NCI-H2107 treated with DMSO at 0.1 percent for 48 hours (cell line): ENCODE data around the gene TLNRD1.
"Not testable (repeated sequence)": the region's sequence is repeated elsewhere in the genome, so short reads cannot be mapped to it uniquely, and the experiment has no call there.

Experiments used
- DNase-seq: peaks from one replicate; lab custom pipeline; 2025; ENCODE audit not compliant: unreplicated experiment; lab: John Stamatoyannopoulos, UW

The TLNRD1 gene

GRCh38 chr15:81000624-81001151 lies at the start of gene TLNRD1:
TSS of gene TLNRD1 (plus strand) at chr15:81000923. CDS start at chr15:81002272, 1,349 bp downstream.
- peak; percentile 37 for DNase-seq

DNA sequence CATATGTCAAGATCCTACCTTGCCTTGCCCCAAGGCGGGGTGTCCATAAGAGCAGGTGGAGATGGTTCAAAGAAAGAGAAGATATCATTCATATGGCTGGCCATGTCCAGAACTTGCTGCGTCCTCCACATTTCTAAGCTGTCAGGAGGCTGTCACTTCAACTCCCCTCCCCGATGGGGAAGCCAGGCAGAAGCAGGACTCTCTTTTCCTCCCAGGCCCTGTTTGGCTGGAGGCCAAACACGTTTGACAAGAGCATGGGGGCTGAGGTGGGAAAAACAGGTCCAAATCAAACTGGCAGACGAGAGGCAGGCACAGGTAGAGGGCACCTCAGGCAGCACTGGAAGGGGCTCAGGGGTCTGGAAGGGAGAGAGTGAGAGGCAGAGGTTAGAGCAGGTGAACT lies 48.8 kb upstream of the TLNRD1 start:
- DNase-seq: no peak

DNA sequence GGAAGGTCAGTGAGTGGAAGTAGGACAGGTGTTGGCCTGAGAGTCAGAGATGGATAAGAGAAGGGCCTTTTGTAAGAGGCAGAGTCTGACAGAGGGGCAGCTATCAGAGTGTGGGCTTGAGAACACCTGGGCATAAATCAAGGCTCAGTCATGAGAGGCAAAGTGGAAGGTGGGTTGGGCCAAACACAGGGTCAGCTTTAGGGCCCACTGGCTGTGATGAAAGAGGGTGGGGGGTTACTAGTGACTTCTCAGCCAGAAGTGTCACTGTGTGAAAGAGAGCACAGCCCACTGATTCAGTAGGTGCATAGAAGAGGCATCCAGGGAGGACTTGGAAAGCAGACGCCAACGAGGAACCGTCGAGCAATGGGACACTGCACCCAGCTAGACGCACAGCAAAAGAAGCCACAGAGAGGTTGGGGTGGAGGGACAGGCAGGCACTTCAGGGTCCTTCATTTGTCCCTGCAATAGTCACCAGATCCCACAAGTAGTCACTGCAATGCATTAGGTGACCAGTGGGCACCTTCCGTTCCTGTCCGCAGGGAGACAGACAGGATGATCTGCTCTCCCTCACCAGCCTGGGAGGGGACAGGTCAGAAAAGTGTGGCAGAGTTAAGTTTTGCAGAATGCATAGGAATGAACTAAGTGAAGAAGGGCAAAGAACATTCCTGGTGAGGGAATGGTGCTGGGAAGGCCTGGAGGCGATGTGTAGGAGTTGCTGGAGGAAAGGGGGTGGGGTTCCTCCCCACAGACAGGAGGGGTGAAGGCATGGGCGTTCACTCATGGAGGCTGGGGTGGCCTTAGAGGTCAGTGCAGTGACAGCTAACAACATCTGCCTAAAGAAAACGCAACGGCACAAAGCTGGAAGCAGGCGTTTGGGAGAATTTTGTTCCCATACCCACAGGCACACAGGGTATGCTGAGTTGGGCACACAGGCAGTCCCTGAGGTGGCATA lies 47.4 kb upstream of the TLNRD1 start:
- no peak for DNase-seq

DNA sequence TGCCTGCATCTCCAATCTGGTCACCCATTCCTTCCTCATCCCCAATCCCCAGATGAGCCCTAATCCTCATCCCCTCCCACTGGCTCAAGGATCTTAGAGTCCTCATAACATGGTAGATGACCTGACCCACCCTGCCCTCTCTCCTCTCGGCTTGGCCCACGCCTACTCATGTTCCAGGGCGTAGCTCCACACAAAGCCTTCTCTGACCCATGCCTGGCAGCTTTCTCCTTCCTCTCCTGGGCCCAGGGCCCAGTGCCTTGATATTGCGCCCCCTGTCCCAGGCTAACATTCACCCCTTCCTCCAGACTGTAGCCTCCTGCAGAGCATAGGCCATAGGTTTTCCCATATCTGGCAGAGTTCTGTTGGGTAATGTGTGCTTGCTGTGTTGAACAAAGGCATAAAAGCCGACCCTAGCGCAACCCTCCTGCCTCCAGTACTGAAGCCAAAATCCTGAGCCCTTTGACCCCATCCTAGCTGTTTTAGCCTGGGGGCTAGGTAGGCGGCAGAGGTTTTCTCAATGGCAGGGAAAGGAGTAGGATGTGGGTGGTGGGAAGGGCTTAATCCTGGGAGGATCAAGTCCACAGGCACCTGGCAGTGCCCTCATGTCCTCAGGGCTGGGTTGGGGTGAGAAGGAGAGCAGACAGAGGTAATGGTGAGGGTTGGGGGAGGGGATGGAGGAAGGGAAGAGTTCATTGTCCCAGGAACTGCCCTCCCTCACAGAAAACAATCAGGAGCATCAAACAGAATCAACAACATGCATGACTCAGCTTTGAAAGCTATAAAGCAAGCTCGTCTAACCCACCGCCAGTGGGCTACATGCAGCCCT lies 46.6 kb upstream of the TLNRD1 start:
- no peak for DNase-seq

DNA sequence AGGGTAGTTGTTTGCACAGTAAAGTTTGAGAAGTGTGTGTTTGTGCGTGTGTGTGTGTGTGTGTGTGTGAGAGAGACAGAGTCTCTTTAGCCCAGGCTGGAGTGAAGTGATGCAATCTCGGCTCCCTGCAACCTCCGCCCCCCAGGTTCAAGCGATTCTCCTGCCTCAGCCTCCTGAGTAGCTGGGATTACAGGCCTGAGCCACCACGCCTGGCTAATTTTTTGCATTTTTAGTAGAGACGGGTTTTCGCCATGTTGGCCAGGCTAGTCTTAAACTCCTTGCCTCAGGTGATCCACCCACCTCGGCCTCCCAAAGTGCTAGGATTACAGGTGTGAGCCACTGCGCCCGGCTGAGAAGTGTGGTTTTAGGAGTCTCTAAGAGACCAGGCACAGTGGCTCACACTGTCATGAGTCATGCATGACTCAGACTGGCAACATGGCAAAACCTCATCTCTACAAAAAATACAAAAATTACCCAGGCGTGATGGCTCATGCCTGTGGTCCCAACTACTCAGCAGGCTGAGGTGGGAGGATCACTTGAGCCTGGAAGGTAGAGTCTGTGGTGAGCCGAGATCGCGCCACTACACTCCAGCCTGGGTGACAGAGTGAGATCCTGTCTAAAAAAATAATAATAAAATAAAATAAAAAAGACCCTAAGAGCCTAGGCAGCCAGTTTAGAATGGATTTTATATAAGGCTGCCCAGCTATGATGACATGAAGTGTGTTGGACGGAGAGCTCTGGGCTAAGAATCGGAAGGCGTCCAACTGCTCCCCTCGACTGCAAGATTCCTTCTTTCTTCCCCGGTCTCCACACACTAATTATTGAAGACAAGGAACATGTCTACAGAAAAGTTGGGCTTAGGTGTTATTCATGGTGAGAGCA lies 44.9 kb upstream of the TLNRD1 start:
- DNase-seq: not testable (repeated sequence)

DNA sequence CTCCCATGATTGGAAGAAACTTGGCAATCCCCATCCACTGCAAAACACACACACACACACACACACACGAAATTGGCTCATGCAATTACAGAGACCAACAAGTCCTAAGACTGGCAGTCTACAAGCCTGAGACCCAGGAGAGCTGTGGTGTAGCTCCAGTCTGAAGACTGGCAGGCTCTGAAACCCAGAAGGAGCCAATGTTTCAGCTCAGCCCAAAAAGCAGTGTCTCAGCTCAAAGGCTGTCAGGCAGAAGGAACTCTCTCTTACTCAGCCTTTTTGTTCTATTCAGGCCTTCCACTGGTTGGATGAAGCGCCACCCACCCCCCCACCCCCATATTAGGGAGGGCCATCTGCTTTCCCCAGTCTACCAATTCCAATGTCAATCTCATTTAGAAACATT lies 43.2 kb upstream of the TLNRD1 start:
- DNase-seq: no peak

DNA sequence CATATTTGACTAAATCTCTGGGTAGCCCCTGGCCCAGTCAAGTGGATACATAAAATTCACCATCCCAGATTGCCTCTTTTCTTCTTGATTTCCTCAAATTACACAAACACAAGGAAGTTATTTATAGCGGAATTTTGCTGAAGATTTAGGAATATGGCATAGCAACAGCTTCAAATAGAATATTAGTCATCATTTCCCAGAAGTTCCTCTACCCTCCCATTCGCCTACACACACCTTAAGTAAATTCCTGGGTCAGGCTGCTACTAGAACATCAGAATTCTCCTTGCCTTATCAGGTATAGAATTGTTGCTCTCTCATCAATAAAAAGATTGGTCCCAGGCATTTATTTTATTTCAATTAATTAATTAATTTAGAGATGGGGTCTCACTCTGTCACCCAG lies 42.7 kb upstream of the TLNRD1 start:
- no peak for DNase-seq

GRCh38 chr15:80958818-80959495 lies 41.8 kb upstream of the TLNRD1 start:
- DNase-seq: no peak

- not testable (repeated sequence) for DNase-seq
These were observed 35.3 kb upstream of the TLNRD1 start for GRCh38 chr15:80965454-80965853.

DNA sequence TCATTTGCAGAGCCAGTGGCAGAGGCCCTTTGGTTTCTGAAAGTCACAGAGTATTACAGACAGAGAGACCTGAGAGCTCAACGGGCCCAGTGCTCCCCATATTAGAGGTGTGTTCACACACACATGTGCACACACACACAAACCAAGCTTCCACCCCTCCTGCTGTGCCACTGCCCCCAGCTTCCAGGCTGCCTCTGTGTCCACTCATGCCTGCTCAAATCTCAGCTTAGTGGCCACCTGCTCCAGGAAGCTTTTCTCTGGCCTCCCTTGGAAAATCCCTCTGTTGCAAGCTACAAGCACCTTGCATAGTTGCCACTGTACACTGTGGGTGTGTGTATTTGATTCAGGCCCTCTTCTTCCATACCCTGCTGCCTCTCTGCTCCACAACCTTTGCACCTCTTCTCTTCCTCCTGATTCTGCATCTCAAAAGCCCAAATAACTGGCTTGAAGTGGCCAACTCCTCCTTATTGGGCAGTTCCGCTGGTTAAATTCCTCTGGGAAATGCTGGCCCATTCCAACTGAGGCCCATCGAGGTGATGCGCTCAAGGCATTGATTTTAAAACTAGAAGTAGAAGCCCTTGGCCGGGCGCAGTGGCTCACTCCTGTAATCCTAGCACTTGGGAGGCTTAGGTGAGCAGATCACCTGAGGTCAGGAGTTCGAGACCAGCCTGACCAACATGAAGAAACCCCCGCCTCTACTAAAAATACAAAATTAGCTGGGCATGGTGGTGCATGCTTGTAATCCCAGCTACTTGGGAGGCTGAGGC lies 34.1 kb upstream of the TLNRD1 start:
- DNase-seq: no peak

GRCh38 chr15:80967451-80967850 lies 33.3 kb upstream of the TLNRD1 start:
- DNase-seq: no peak

GRCh38 chr15:80967991-80968510 lies 32.7 kb upstream of the TLNRD1 start:
- no peak for DNase-seq

DNA sequence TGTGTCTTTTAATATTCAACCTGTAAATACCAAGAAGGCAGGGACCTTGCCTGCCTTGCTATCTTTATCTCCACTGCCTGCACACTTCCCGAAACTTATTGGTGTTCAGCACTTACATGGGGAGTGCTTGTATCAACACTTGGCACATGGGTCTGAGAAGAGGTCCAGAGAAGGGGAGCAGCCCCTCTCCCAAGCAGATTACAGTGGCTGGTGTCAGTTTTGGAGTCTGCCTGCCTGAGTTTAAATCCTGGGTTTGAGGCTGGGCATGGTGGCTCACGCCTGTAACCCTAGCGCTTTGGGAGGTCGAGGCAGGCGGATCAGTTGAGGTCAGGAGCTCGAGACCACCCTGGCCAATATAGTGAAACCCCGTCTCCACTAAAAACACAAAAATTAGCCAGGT lies 31.4 kb upstream of the TLNRD1 start:
- DNase-seq: no peak

- peak; percentile 26 for DNase-seq
These were observed 30.6 kb upstream of the TLNRD1 start for GRCh38 chr15:80970018-80970657.

DNA sequence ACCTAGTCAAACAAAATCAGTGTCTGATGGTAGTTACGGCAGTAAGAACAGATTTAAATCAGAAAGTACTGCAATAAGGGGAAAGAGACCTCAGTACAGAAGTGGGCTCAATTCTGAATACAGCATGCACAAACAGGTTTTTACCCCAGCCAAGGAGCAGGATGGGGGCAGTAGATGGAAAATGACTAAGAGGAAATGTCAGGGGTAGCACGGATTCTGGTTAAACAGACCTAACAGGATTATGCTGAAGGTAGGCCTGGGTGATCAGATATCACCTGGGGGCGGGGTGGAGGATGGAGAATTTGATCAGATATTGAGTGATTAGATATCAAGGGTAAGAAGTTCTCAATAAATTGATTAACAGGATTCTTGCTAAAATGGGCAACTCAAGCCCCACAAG lies 30.1 kb upstream of the TLNRD1 start:
- no peak for DNase-seq

DNA sequence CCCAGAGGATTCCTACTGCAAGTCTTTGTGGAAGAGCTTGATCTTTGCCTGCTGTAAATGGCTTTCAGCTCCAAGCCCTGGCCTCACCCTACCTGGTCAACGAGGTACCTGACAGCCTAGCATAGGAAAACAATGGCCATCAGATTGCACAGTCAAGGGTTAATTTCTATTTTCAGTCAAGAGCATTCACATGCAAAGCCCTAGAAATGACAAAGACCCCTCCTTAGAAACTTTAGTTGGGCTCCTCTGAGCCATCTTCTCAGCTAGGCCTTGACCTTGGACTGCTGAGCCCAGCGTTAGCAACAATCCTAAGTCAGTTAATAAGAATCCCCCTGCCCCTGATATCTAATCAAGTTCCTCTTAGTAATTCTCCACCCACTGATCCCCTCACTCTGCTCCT lies 29.6 kb upstream of the TLNRD1 start:
- DNase-seq: no peak

DNA sequence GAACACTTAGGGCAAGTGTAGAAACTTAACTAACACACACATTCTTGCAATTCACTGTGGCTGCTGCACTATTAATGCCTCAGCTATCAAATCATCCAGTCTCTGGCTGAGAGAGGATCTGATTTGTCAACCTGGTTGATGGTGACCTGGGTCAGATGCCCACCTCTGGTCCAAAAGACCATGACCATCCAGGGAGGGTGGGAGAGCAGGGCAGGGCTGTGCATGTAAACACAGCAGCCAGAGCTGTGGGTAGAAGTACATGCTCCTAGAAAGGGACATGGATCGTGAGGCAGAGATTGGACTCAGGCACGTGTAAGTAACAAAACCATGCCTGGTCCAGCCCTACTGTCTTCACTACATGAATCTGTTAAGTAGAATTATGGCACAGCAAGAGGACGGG lies 28.4 kb upstream of the TLNRD1 start:
- no peak for DNase-seq

DNA sequence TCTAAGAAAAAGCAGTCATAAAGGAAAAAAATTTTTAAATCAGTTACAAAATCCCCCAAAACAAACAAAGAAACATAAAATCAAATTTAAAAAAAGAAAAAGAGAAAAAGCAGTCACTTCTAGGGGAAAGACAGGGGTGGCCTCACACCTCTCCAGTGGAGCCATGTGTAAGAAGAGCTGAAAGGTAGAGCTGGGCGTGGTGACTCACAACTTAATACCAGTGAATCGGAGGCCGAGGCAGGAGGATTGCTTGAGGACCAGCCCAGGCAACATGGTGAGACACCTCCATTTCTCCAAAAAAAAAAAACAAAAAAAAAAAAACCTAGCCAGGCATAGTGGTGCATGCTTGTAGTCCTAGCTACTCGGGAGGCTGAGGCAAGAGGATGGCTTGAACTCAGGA lies 25.8 kb upstream of the TLNRD1 start:
- no peak for DNase-seq

DNA sequence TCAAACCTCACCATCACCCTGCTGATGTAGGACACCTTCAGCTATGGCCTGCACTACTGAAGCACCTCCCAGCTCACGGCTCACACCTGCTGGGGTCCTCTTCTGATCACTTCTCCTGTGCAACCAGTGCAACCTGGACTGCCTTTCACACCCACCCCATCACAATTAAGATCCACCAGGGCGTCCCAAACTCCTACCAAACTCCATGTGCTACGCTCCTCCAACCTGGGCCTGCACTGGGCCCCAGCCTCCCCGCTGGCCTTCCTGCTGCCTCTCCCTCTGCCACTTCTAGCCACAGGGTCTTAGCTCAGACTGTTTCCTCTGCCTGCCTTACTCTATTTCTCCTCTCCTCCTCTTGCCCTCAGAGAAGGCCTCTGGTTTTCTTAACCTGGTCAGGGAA lies 23.9 kb upstream of the TLNRD1 start:
- DNase-seq: no peak
